Measurements from ENCODE around the gene NAMPT. TPM values are rescaled to one million over a fixed set of nuclear protein-coding genes. Genes with fewer than 3 reads are reported as not detected.

The NAMPT gene
- total RNA-seq, 3 donors from 2014 or later (not counting 1 experiment from before 2014, with no cell fraction given), result 194 to 414 (median 270) TPM

DNA sequence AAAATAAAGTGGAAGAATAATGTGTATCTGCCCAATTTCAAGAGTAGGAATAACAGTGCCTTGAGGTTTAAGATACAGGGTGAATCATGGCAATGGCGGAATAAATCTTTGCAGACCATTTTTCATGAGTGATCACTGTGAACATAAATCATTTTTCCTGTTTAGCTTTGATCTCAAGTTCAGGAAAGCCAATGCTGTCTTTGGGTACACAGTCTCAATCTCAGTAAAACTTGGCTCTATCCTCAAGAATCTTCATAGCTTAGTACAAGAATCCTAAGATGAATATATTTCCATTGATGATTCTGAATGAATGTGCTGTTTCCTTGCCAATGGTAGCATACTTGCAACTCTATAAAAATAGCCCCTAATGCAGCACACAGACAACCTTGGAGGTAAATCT, 6.8 kb downstream of the NAMPT start:
- Mint-ChIP-seq H3K9me3 (no peaks in the 10 kb centered on the region), H3K27ac (no peak overlapping the region), H3K4me1 (peaks cover 8 to 11% of the 10 kb centered on the region in 2 donors), H3K27me3 (ENCODE audit: low read depth in 2 of 2) (no peaks in the 10 kb centered on the region), H3K36me3 (no peaks in the 10 kb centered on the region), H3K4me3 (no peak overlapping the region)
- no peaks in the 10 kb centered on the region for H3K9me3 ChIP-seq (ENCODE audit: control insufficient read depth, insufficient read depth, low read length)
- H3K27me3 ChIP-seq (ENCODE audit: control insufficient read depth, insufficient read depth, low read length), result no peaks in the 10 kb centered on the region
- H3K4me1 ChIP-seq (ENCODE audit: control insufficient read depth, insufficient read depth, low read length), result no peaks in the 10 kb centered on the region
- WGBS (ENCODE audit: insufficient coverage), result 100% methylated on average over 1 of the region's 1 CpG
- no peak overlapping the region for H3K4me3 ChIP-seq (ENCODE audit: low read length)
- DNase-seq (no peak), ATAC-seq (no peak)
- H3K36me3 ChIP-seq (ENCODE audit: control insufficient read depth, insufficient read depth, low read length), result peaks cover 11% of the 10 kb centered on the region
- no peak overlapping the region for H3K27ac ChIP-seq (ENCODE audit: low read length)
- no peak for TF ChIP-seq CTCF (IDR thresholded peaks at IDR 0.05)
- intact Hi-C loops (cut with micrococcal nuclease), result no loop called here

- H3K9me3 Mint-ChIP-seq, result no peaks in the 10 kb centered on the region
- Histone ChIP-seq H3K4me1 (ENCODE audit: control insufficient read depth, insufficient read depth, low read length) (no peaks in the 10 kb centered on the region), H3K36me3 (ENCODE audit: control insufficient read depth, insufficient read depth, low read length) (peaks cover 15% of the 10 kb centered on the region), H3K9me3 (ENCODE audit: control insufficient read depth, insufficient read depth, low read length) (no peaks in the 10 kb centered on the region), H3K27ac (ENCODE audit: low read length) (no peak overlapping the region), H3K4me3 (ENCODE audit: low read length) (no peak overlapping the region), H3K27me3 (ENCODE audit: control insufficient read depth, insufficient read depth, low read length) (no peaks in the 10 kb centered on the region)
- H3K4me1 Mint-ChIP-seq, result peaks cover 8 to 11% of the 10 kb centered on the region in 2 donors
- DNase-seq (no peak), ATAC-seq (no peak)
- no peak overlapping the region for H3K4me3 Mint-ChIP-seq
- intact Hi-C loops (cut with micrococcal nuclease), result no loop called here
- H3K36me3 Mint-ChIP-seq, result no peaks in the 10 kb centered on the region
- no peaks in the 10 kb centered on the region for H3K27me3 Mint-ChIP-seq (ENCODE audit: low read depth in 2 of 2)
- 98% methylated on average over 10 of the region's 10 CpGs for WGBS (ENCODE audit: insufficient coverage)
- TF ChIP-seq CTCF (IDR thresholded peaks at IDR 0.05), result no peak
- H3K27ac Mint-ChIP-seq, result no peak overlapping the region
Measured at GRCh38 chr7:106276513-106276912, 8.3 kb downstream of the NAMPT start.

GRCh38 chr7:106273009-106273668, 11.6 kb downstream of the NAMPT start:
- Histone ChIP-seq H3K36me3 (ENCODE audit: control insufficient read depth, insufficient read depth, low read length) (peaks cover 25% of the 10 kb centered on the region), H3K9me3 (ENCODE audit: control insufficient read depth, insufficient read depth, low read length) (no peaks in the 10 kb centered on the region), H3K27me3 (ENCODE audit: control insufficient read depth, insufficient read depth, low read length) (no peaks in the 10 kb centered on the region), H3K4me1 (ENCODE audit: control insufficient read depth, insufficient read depth, low read length) (no peaks in the 10 kb centered on the region), H3K4me3 (ENCODE audit: low read length) (no peak overlapping the region), H3K27ac (ENCODE audit: low read length) (no peak overlapping the region)
- H3K36me3 Mint-ChIP-seq, result peaks cover 7% of the 10 kb centered on the region
- intact Hi-C loops (cut with micrococcal nuclease), result no loop called here
- ATAC-seq (peak in 1 of 3 donors; percentile 9), DNase-seq (no peak)
- no peaks in the 10 kb centered on the region for H3K27me3 Mint-ChIP-seq (ENCODE audit: low read depth in 2 of 2)
- no peak overlapping the region for H3K27ac Mint-ChIP-seq
- WGBS (ENCODE audit: insufficient coverage), result 92% methylated on average over 5 of the region's 8 CpGs
- no peaks in the 10 kb centered on the region for H3K4me1 Mint-ChIP-seq
- no peak for TF ChIP-seq CTCF (IDR thresholded peaks at IDR 0.05)
- no peak overlapping the region for H3K4me3 Mint-ChIP-seq
- no peaks in the 10 kb centered on the region for H3K9me3 Mint-ChIP-seq

Measured in natural killer cell (primary cell).